ENCODE results near the gene RRH. TPM values are rescaled to one million over a fixed set of nuclear protein-coding genes. Genes with fewer than 3 reads are reported as not detected.
A peak's percentile ranks its signal among the peaks of the same experiment; 100 is the strongest.
"Not testable (repeated sequence)": the region's sequence is repeated elsewhere in the genome, so short reads cannot be mapped to it uniquely, and the experiment has no call there.

The RRH gene
- total RNA-seq: not detected

GRCh38 chr4:109827672-109828071, at the start of gene RRH:
Gene RRH, plus strand, starts transcription at chr4:109827972. Its CDS starts 56 bp downstream, at chr4:109828028.
- H3K9me3 Mint-ChIP-seq: no peaks in the 10 kb centered on the region
- DNase-seq: no peak
- no peaks in the 10 kb centered on the region for H3K27me3 Mint-ChIP-seq
- H3K36me3 Mint-ChIP-seq: peaks cover 8% of the 10 kb centered on the region
- no peaks in the 10 kb centered on the region for H3K4me1 Mint-ChIP-seq
- H3K27ac Mint-ChIP-seq: no peak within 1 kb of the TSS
- no peak within 1 kb of the TSS for H3K4me3 Mint-ChIP-seq

GRCh38 chr4:109782092-109782491, 45.7 kb upstream of the RRH start:
- not testable (repeated sequence) for H3K27ac Mint-ChIP-seq, H3K4me1 Mint-ChIP-seq, H3K36me3 Mint-ChIP-seq, H3K9me3 Mint-ChIP-seq, DNase-seq, H3K27me3 Mint-ChIP-seq, H3K4me3 Mint-ChIP-seq

- no peaks in the 10 kb centered on the region for H3K27me3 Mint-ChIP-seq
- H3K9me3 Mint-ChIP-seq: peaks cover 7% of the 10 kb centered on the region
- no peak for DNase-seq
- no peak overlapping the region for H3K4me3 Mint-ChIP-seq
- H3K36me3 Mint-ChIP-seq: peaks cover 3% of the 10 kb centered on the region
- no peaks in the 10 kb centered on the region for H3K4me1 Mint-ChIP-seq
- no peak overlapping the region for H3K27ac Mint-ChIP-seq
These were observed 40.9 kb upstream of the RRH start for GRCh38 chr4:109786846-109787245.

GRCh38 chr4:109787807-109788206, 40.0 kb upstream of the RRH start:
- H3K27me3 Mint-ChIP-seq: peaks cover 2% of the 10 kb centered on the region
- no peak for DNase-seq
- no peaks in the 10 kb centered on the region for H3K4me1 Mint-ChIP-seq
- peaks cover 7% of the 10 kb centered on the region for H3K9me3 Mint-ChIP-seq
- no peak overlapping the region for H3K4me3 Mint-ChIP-seq
- H3K36me3 Mint-ChIP-seq: peaks cover 3% of the 10 kb centered on the region
- H3K27ac Mint-ChIP-seq: no peak overlapping the region

- peaks cover 2% of the 10 kb centered on the region for H3K36me3 Mint-ChIP-seq
- peaks cover 21% of the 10 kb centered on the region for H3K9me3 Mint-ChIP-seq
- no peak overlapping the region for H3K27ac Mint-ChIP-seq
- no peak for DNase-seq
- H3K27me3 Mint-ChIP-seq: peaks cover 5% of the 10 kb centered on the region
- no peaks in the 10 kb centered on the region for H3K4me1 Mint-ChIP-seq
- H3K4me3 Mint-ChIP-seq: no peak overlapping the region
These were observed 32.7 kb upstream of the RRH start for GRCh38 chr4:109795059-109795458.

GRCh38 chr4:109798866-109799265, 28.9 kb upstream of the RRH start:
- Mint-ChIP-seq H3K36me3 (peaks cover 2% of the 10 kb centered on the region), H3K27ac (no peak overlapping the region), H3K4me1 (no peaks in the 10 kb centered on the region), H3K9me3 (peaks cover 18% of the 10 kb centered on the region), H3K4me3 (no peak overlapping the region), H3K27me3 (no peaks in the 10 kb centered on the region)
- no peak for DNase-seq

- Mint-ChIP-seq H3K4me1 (no peaks in the 10 kb centered on the region), H3K27ac (no peak overlapping the region), H3K27me3 (no peaks in the 10 kb centered on the region), H3K9me3 (peaks cover 5% of the 10 kb centered on the region), H3K4me3 (no peak overlapping the region), H3K36me3 (no peaks in the 10 kb centered on the region)
- no peak for DNase-seq
These were observed 26.5 kb upstream of the RRH start for GRCh38 chr4:109801099-109801789.

GRCh38 chr4:109801895-109802319, 25.9 kb upstream of the RRH start, which contains the start of gene CFI:
Gene CFI, minus strand, starts transcription at chr4:109801999. Its CDS starts 28 bp downstream, at chr4:109801971.
- Mint-ChIP-seq H3K27me3 (no peaks in the 10 kb centered on the region), H3K27ac (no peak within 1 kb of the TSS)

GRCh38 chr4:109803924-109804571, 23.7 kb upstream of the RRH start:
- Mint-ChIP-seq H3K27ac (no peak overlapping the region), H3K27me3 (peaks cover 6% of the 10 kb centered on the region), H3K4me1 (no peaks in the 10 kb centered on the region), H3K9me3 (no peaks in the 10 kb centered on the region), H3K4me3 (no peak overlapping the region), H3K36me3 (no peaks in the 10 kb centered on the region)
- DNase-seq: peak; percentile 6

More at GRCh38 chr4:109801895-109802319, 25.9 kb upstream of the RRH start, which contains the start of gene CFI:
- no peaks in the 10 kb centered on the region for H3K4me1 Mint-ChIP-seq
- H3K36me3 Mint-ChIP-seq: no peaks in the 10 kb centered on the region
- DNase-seq: no peak
- no peak within 1 kb of the TSS for H3K4me3 Mint-ChIP-seq
- peaks cover 2% of the 10 kb centered on the region for H3K9me3 Mint-ChIP-seq

GRCh38 chr4:109809655-109810054, 18.1 kb upstream of the RRH start:
- Mint-ChIP-seq H3K4me1 (peaks cover 2% of the 10 kb centered on the region), H3K4me3 (no peak overlapping the region), H3K9me3 (no peaks in the 10 kb centered on the region), H3K36me3 (no peaks in the 10 kb centered on the region), H3K27me3 (peaks cover 6% of the 10 kb centered on the region), H3K27ac (no peak overlapping the region)
- no peak for DNase-seq

GRCh38 chr4:109810552-109811387, 17.0 kb upstream of the RRH start:
- Mint-ChIP-seq H3K4me3 (no peak overlapping the region), H3K9me3 (no peaks in the 10 kb centered on the region), H3K27me3 (peaks cover 6% of the 10 kb centered on the region), H3K4me1 (peaks cover 4% of the 10 kb centered on the region), H3K36me3 (peaks cover 2% of the 10 kb centered on the region), H3K27ac (no peak overlapping the region)
- DNase-seq: no peak

GRCh38 chr4:109811707-109812106, 16.1 kb upstream of the RRH start:
- Mint-ChIP-seq H3K4me1 (peaks cover 6% of the 10 kb centered on the region), H3K27ac (no peak overlapping the region), H3K4me3 (no peak overlapping the region), H3K9me3 (no peaks in the 10 kb centered on the region), H3K27me3 (peaks cover 6% of the 10 kb centered on the region), H3K36me3 (peaks cover 9% of the 10 kb centered on the region)
- DNase-seq: no peak

- Mint-ChIP-seq H3K27me3 (no peaks in the 10 kb centered on the region), H3K4me3 (peak within 1 kb of the TSS; percentile 98), H3K9me3 (no peaks in the 10 kb centered on the region), H3K36me3 (peaks cover 38% of the 10 kb centered on the region), H3K4me1 (peaks cover 33% of the 10 kb centered on the region), H3K27ac (peak within 1 kb of the TSS; percentile 98)
- DNase-seq: peak; percentile 87
These were observed 12.4 kb upstream of the RRH start, which contains the start of gene GAR1 for GRCh38 chr4:109815151-109816081. Gene GAR1, plus strand, starts transcription at chr4:109815762. Its CDS starts 403 bp downstream, at chr4:109816165.

GRCh38 chr4:109816082-109816442, 11.7 kb upstream of the RRH start:
- Mint-ChIP-seq H3K27me3 (no peaks in the 10 kb centered on the region), H3K9me3 (no peaks in the 10 kb centered on the region), H3K27ac (peak overlapping the region; percentile 98), H3K36me3 (peaks cover 41% of the 10 kb centered on the region), H3K4me3 (peak overlapping the region; percentile 98), H3K4me1 (peaks cover 39% of the 10 kb centered on the region)
- peak; percentile 54 for DNase-seq

All from activated naive CD8-positive, alpha-beta T cell treated with anti-CD3 and anti-CD28 coated beads for 36 hours (primary cell).